Caki2 (cell line): ENCODE data around the gene ZBTB46. TPM values are rescaled to one million over a fixed set of nuclear protein-coding genes. Genes with fewer than 3 reads are reported as not detected.
A peak's percentile ranks its signal among the peaks of the same experiment; 100 is the strongest.

Experiments used
- DNase-seq: peaks from one replicate; pipeline ENCODE4 v3.0.0-alpha.2; 2015; ENCODE audit warnings: low read depth
- in situ Hi-C: cut with HindIII; loops from 2 replicates; pipeline ENCODE4 v1.10.0; 2016; ENCODE audit warnings: low sequenced_read_pairs, low pct_unique_long_range_greater_than_20kb, mixed read lengths
- total RNA-seq: library from RNA; depleted of rRNA; stranded (reverse); fragments of >200 nt; shearing (Covaris generic); gene quantifications from 2 replicates; pipeline ENCODE4 v1.2.3, GENCODE V29; 2014; ENCODE audit warnings: low replicate concordance

ZBTB46 gene
- total RNA-seq, 1 experiment from 2014 or later: 9.6 TPM

- in situ Hi-C loops: no loop called here
- no peak for DNase-seq
Observed at GRCh38 chr20:63844511-63844991, 13.5 kb upstream of the ZBTB46 start.

DNA sequence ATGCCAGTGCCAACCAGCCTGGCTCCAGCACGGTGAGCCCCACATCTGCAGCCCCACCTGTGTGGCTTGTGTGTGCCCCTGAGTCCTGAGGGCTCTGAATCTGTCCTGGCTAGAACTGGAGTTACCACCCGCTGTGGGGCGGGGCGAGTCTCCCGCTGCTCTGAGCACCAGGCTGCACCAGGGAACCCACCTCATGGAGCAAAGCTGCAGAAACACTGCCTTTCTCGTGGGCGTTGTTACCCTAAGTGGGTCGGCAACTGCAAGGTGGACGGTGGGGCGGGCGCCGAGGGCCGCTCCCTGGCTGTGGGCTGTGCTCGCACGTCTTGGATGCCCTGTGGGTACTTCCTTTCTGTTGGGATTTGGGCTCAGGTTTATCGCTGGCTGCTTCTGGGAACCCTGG lies 12.7 kb upstream of the ZBTB46 start:
- DNase-seq: no peak
- in situ Hi-C loops: no loop called here

DNA sequence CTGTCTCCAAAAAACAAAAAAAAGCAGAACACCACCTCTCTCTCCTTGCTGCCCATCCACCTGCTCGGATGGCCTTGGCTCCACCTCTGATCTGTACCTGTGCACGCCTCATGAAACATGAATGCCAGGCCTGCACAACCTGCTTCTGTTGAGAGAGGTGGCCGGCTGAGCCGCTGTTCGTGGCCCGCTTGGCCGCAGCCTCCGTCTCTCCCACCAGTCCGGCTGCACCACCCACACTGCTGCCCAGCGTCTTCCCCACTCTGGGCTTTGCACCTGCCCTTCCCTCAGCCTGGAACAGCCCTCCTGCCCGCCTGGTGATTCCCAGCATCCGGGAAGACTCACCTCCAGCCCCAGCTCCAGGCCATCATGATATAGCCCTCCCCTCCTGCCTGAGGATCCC lies 12.2 kb upstream of the ZBTB46 start:
- in situ Hi-C loops: no loop called here
- no peak for DNase-seq

- in situ Hi-C loops: no loop called here
- DNase-seq: no peak
Observed at GRCh38 chr20:63842258-63842657, 11.2 kb upstream of the ZBTB46 start.

DNA sequence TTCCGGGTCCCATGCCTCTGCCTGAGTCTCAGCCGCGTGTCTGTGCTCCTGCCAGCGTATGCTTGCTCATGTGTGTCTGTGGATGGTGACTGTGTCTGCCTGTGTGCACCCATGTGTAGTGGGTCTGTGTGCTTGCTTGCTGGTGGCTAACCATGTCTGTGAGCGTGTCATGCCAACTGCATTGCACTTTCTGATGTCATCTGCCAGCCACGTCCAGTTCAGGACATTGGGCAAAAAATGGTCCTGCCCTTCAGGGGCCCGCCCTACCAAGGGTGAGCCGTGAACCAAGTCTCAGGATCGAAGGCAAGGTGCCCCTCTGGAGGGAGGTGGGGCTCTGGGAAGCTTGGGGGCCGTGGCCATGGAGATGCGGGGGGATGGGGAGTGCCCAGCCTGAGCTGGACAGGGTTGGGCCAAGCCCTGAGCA lies 9.4 kb upstream of the ZBTB46 start:
- in situ Hi-C loops: no loop called here
- DNase-seq: no peak

DNA sequence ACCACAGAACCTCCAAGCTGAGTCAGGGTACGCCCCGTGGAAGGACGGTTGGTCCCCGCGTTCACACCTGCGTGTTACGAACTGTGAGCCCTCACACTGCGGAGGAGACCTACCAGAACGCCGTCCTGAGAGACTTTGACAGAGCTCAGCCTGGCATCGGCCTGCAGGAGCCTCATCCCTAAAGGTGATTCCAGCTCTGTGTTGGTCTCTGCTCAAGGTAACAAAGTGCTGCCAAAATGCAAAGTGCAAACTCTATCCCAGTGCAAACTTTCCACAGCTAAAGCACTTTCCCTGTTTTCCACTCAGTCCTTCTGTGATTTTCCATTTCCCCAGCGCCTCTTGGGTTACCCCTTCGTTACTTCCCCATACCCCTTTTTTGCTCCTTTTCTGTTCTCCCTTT lies 8.6 kb upstream of the ZBTB46 start:
- in situ Hi-C loops: no loop called here
- no peak for DNase-seq

- no peak for DNase-seq
- in situ Hi-C loops: no loop called here
Observed at GRCh38 chr20:63837479-63837878, 6.4 kb upstream of the ZBTB46 start.

GRCh38 chr20:63836458-63837344 lies 5.6 kb upstream of the ZBTB46 start:
- in situ Hi-C loops: no loop called here
- no peak for DNase-seq

DNA sequence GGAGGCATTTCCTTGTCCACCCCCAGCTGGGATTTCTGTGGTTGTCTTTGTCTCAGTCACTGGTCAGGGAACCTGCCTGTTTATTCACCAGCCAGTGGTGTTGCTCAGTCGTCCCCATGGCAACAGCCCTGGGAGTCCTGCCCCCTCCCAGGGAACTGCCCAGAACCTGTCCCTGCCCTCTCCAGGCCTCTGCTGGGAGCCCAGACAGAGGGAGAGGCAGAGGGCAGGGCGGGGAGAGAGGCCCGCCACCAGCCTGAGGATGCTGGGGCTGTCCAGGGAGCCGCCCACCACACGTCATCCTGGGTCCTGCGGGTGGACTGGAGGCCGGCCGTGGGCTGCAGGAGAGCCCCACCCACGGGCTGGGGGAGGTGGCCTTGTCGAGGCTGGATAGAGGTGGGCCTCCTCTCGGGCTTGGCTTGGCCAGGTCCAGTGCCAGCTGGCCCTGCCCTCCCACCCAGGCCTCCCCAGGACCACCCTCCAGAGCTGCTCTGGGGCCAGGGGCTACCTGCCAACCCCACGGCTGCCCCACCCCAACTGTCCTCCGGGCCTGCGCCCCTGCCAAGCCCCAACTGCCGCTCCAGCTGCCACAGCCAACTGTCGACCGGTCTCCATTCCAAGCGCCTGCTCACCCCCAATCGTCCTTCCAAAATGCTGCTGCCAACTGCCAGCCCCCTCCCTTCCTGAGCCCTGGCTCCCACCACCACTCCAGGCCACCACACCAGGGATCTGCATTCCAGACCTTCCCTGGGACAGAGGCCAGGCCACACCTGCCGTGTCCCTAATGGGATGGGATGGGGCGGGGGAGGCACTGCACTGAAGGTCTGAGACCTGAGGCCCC lies 4.2 kb upstream of the ZBTB46 start:
- peak; percentile 99 for DNase-seq
- in situ Hi-C loops: no loop called here

DNA sequence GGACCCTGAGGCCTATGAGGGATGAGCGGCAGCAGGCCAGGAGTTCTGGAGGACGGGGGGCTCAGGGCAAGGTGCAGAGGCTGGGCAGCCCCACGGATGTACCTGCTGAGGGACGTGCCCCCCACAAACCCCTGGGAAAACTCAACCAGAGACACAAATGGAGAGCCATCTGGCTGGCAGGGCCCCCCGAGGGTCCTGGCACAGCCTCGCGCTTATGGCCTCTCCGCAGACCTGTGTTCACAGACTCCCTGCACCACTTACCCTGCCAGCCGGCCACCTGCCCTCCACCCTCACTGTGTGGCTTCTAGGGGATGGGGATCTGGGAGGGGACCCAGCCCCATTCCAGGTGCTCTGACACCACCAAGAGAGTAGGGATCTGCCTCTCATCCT lies 3.4 kb upstream of the ZBTB46 start:
- in situ Hi-C loops: no loop called here
- no peak for DNase-seq

GRCh38 chr20:63833776-63834490 lies 2.9 kb upstream of the ZBTB46 start:
- in situ Hi-C loops: no loop called here
- no peak for DNase-seq

GRCh38 chr20:63831993-63832686 lies 1.1 kb upstream of the ZBTB46 start:
- in situ Hi-C loops: no loop called here
- DNase-seq: no peak

DNA sequence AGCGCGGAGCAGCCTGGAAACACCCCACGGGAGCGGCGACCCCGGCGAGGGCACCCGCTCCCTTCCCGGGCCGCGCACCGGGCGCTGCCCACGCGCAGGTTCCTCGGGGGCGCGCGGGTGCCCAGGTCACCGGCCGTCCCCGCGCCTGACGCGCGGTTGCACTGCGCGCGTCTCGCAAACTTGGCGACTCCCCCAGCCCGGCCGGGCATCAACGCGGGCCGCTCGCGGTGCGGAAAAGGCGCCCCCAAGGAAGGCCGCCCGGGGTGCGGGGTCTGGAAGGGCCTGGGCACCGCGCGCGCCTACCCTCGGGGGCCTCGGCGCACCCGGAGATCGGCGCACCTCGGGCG lies 555 bp upstream of the ZBTB46 start:
- no peak for DNase-seq
- in situ Hi-C loops: no loop called here

DNA sequence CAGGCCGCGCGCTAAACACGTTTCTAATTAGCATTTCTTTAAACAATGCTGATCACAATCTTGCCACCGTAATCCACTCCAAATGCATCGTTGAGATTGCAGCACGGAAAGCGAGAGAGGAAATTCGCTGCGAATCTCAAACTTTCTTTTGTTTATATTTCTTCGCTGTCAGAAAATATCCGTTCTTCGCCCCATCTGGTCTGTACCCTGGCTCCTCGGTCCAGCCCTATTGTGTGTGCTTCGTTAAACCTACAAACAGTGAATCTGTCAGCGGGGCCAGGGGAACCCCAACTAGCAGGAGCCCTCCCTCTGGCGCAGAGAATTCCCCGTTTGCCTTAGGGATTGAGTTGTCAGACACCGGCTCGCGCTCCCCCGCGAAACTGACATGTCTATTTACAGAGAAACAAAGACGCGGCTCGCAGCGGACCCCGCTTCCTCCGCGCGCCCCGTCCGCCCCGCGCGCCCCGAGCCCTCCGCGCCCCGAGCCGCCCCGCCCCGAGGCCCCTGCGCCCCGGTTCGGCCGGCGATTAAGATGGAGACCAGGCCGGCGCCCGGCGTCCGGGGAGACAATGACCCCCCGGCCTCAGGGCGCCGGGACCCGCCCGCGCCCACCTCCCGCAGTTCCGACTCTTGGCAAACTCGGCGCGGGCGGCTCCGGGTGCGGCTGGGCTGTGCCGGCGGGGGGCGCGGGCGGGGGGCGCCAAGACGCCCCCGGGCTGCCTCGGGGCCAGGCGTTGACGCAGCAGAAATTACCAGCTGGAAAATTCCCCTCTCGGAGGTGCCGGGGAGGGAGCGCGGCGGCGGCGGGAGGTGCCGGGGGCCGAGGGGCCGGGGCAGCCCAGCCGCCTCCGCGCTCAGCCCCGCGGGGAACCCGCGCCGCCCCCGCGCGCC lies 874 bp downstream of the ZBTB46 start:
- DNase-seq: no peak
- in situ Hi-C loops: no loop called here

DNA sequence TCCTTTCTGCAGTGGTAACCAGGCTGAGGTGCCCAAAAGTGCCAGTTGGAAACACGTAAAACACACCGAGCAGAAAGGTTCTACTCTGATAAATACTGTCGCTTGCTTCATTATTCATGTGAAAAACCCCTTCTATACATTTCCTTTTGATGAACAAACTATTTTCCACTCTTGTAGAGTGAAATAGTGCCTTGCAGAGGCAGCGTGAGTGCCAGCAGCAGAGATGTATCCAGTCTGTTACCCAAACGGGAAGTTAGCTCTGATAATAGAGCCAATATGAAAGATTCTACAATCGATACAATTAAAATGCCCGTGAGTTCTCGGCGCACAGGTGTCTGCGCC lies 1.5 kb downstream of the ZBTB46 start:
- in situ Hi-C loops: no loop called here
- no peak for DNase-seq

DNA sequence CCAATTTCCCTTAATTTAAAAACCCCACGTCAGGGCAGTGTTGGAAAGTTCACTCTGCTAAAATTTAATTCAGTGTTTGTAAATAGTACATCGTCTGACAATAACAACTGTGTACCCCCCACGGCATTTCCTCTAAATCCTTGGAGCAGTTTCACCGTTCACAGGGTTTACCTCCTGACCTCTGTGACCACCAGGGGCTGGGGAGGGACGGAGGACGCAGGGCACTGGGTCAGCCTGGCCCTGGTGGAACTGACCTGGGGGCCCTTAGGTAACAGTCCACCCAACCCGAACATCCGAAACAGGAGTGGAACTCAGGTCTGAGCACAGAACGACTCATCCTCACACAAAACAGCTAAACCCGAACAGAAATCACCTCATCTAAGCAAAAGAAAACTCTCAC lies 2.1 kb downstream of the ZBTB46 start:
- in situ Hi-C loops: no loop called here
- no peak for DNase-seq

GRCh38 chr20:63828545-63828944 lies 2.5 kb downstream of the ZBTB46 start:
- in situ Hi-C loops: no loop called here
- DNase-seq: no peak
